ENCODE results near the gene RBM47.
"Not testable (repeated sequence)": the region's sequence is repeated elsewhere in the genome, so short reads cannot be mapped to it uniquely, and the experiment has no call there.

Gene RBM47

GRCh38 chr4:40438384-40439026 lies 191.2 kb downstream of the RBM47 start:
- no peak for DNase-seq

GRCh38 chr4:40437741-40438383 lies 191.8 kb downstream of the RBM47 start:
- no peak for DNase-seq

GRCh38 chr4:40435306-40435705 lies 194.4 kb downstream of the RBM47 start:
- not testable (repeated sequence) for DNase-seq

GRCh38 chr4:40434126-40434687 lies 195.5 kb downstream of the RBM47 start:
- DNase-seq = no peak

GRCh38 chr4:40432504-40432903 lies 197.2 kb downstream of the RBM47 start:
- no peak for DNase-seq

GRCh38 chr4:40427871-40428270 lies 201.8 kb downstream of the RBM47 start:
- not testable (repeated sequence) for DNase-seq

GRCh38 chr4:40427128-40427527 lies 202.5 kb downstream of the RBM47 start:
- DNase-seq = no peak

- DNase-seq = no peak
Observed at GRCh38 chr4:40425799-40426574, 203.7 kb downstream of the RBM47 start.

GRCh38 chr4:40423735-40424134 lies 205.9 kb downstream of the RBM47 start:
- no peak for DNase-seq

- no peak for DNase-seq
Observed at GRCh38 chr4:40421839-40422708, 207.6 kb downstream of the RBM47 start.

GRCh38 chr4:40419231-40419912 lies 210.3 kb downstream of the RBM47 start:
- DNase-seq = no peak

- no peak for DNase-seq
Observed at GRCh38 chr4:40418430-40419230, 211.0 kb downstream of the RBM47 start.

- no peak for DNase-seq
Observed at GRCh38 chr4:40417941-40418340, 211.7 kb downstream of the RBM47 start.

GRCh38 chr4:40414673-40415072 lies 215.0 kb downstream of the RBM47 start:
- no peak for DNase-seq

- no peak for DNase-seq
Observed at GRCh38 chr4:40412866-40413795, 216.5 kb downstream of the RBM47 start.

GRCh38 chr4:40412388-40412787 lies 217.3 kb downstream of the RBM47 start:
- no peak for DNase-seq

- DNase-seq = no peak
Observed at GRCh38 chr4:40409835-40410234, 219.8 kb downstream of the RBM47 start.

- not testable (repeated sequence) for DNase-seq
Observed at GRCh38 chr4:40407468-40407867, 222.2 kb downstream of the RBM47 start.

- DNase-seq = no peak
Observed at GRCh38 chr4:40406340-40406739, 223.3 kb downstream of the RBM47 start.

- no peak for DNase-seq
Observed at GRCh38 chr4:40405193-40405592, 224.5 kb downstream of the RBM47 start.

Data from stimulated activated CD4-positive, alpha-beta T cell treated with anti-CD3 and anti-CD28 coated beads, Interleukin-2, amount 100 ng/mL, for 24 hours (primary cell).